Parathyroid adenoma (tissue), 2 donors: ENCODE measurements around the gene NODAL.

Source experiments
- H2AFZ ChIP-seq: fragments of 300-600 bp; sonication (generic); one replicate; pipeline ENCODE4 v1.7.0; 2017; ENCODE audit warnings: antibody characterized with exemption, mild to moderate bottlenecking
- H3K27ac ChIP-seq: fragments of 300-600 bp; sonication (generic); one replicate; pipeline ENCODE4 v1.7.0; 2017
- H3K27me3 ChIP-seq: fragments of 300-600 bp; sonication (generic); one replicate; pipeline ENCODE4 v1.7.0; 2017; ENCODE audit warnings: low read length; ENCODE audit not compliant: control insufficient read depth, insufficient read depth
- H3K36me3 ChIP-seq: fragments of 300-600 bp; sonication (generic); one replicate; pipeline ENCODE4 v1.7.0; 2017; ENCODE audit warnings: low read length; ENCODE audit not compliant: control insufficient read depth, insufficient read depth
- H3K4me1 ChIP-seq: fragments of 300-600 bp; sonication (generic); one replicate; pipeline ENCODE4 v1.7.0; 2017; ENCODE audit warnings: control low read depth
- H3K4me2 ChIP-seq: fragments of 300-600 bp; sonication (generic); one replicate; pipeline ENCODE4 v1.7.0; 2017; ENCODE audit warnings: low read length
- H3K4me3 ChIP-seq: fragments of 300-600 bp; sonication (generic); one replicate; pipeline ENCODE4 v1.7.0; 2017; ENCODE audit warnings: low read depth, low read length
- H3K79me2 ChIP-seq: fragments of 300-600 bp; sonication (generic); one replicate; pipeline ENCODE4 v1.7.0; 2017; ENCODE audit warnings: control low read depth
- H3K9ac ChIP-seq: fragments of 300-600 bp; sonication (generic); one replicate; pipeline ENCODE4 v1.7.0; 2017; ENCODE audit warnings: mild to moderate bottlenecking
- H3K9me3 ChIP-seq: fragments of 300-600 bp; sonication (generic); one replicate; pipeline ENCODE4 v1.7.0; 2017; ENCODE audit warnings: low read length; ENCODE audit not compliant: control insufficient read depth
- TF ChIP-seq, protein P1 (sequence below): fragments of 300-600 bp; sonication (generic); IDR thresholded peaks from one replicate; pipeline ENCODE4 v1.7.0; 2017; ENCODE audit warnings: antibody characterized with exemption, mild to moderate bottlenecking
- donor health status: primary hyperparathyroidism.

Gene NODAL

GRCh38 chr10:70455213-70455630, 13.7 kb upstream of the NODAL start:
- Histone ChIP-seq H3K27ac (no peak overlapping the region), H3K4me1 (peaks cover 3% of the 10 kb centered on the region), H2AFZ (no peak overlapping the region), H3K36me3 (no peaks in the 10 kb centered on the region), H3K9ac (no peak overlapping the region), H3K9me3 (no peaks in the 10 kb centered on the region), H3K4me2 (no peak overlapping the region), H3K79me2 (no peaks in the 10 kb centered on the region), H3K27me3 (no peaks in the 10 kb centered on the region), H3K4me3 (no peak overlapping the region)
- TF ChIP-seq, protein P1, sequence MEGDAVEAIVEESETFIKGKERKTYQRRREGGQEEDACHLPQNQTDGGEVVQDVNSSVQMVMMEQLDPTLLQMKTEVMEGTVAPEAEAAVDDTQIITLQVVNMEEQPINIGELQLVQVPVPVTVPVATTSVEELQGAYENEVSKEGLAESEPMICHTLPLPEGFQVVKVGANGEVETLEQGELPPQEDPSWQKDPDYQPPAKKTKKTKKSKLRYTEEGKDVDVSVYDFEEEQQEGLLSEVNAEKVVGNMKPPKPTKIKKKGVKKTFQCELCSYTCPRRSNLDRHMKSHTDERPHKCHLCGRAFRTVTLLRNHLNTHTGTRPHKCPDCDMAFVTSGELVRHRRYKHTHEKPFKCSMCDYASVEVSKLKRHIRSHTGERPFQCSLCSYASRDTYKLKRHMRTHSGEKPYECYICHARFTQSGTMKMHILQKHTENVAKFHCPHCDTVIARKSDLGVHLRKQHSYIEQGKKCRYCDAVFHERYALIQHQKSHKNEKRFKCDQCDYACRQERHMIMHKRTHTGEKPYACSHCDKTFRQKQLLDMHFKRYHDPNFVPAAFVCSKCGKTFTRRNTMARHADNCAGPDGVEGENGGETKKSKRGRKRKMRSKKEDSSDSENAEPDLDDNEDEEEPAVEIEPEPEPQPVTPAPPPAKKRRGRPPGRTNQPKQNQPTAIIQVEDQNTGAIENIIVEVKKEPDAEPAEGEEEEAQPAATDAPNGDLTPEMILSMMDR, result no peak

DNA sequence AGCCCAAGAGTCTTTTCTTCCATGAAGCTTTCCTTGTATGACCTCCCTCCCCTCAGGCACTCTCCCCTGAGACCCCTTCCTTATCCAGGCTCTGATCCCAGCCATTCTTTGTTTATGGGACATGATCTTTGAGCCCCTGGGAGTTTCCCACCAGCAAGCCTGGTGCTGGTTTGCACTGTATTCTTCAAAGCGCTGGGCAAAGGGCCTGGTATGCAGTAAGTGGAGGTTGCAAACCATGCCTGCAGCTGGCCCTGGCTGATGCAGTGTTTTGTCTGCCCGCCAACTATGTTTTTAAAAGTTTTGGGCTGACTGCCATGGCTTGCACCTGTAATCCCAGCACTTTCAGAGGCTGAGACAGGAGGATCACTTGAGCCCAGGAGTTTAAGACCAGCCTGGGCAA, 6.8 kb upstream of the NODAL start:
- TF ChIP-seq, protein P1, result no peak
- no peak overlapping the region for H2AFZ ChIP-seq
- no peaks in the 10 kb centered on the region for H3K79me2 ChIP-seq
- H3K27ac ChIP-seq, result no peak overlapping the region
- H3K27me3 ChIP-seq, result no peaks in the 10 kb centered on the region
- H3K4me3 ChIP-seq, result no peak overlapping the region
- H3K9me3 ChIP-seq, result no peaks in the 10 kb centered on the region
- no peaks in the 10 kb centered on the region for H3K4me1 ChIP-seq
- H3K36me3 ChIP-seq, result no peaks in the 10 kb centered on the region
- no peak overlapping the region for H3K9ac ChIP-seq
- H3K4me2 ChIP-seq, result no peak overlapping the region

- H2AFZ ChIP-seq, result no peak overlapping the region
- no peaks in the 10 kb centered on the region for H3K27me3 ChIP-seq
- H3K4me1 ChIP-seq, result peaks cover 4% of the 10 kb centered on the region
- no peak overlapping the region for H3K4me2 ChIP-seq
- TF ChIP-seq, protein P1, result no peak
- no peaks in the 10 kb centered on the region for H3K9me3 ChIP-seq
- no peaks in the 10 kb centered on the region for H3K79me2 ChIP-seq
- H3K9ac ChIP-seq, result no peak overlapping the region
- H3K36me3 ChIP-seq, result no peaks in the 10 kb centered on the region
- H3K4me3 ChIP-seq, result no peak overlapping the region
- H3K27ac ChIP-seq, result no peak overlapping the region
Observed at GRCh38 chr10:70445718-70446657, 4.5 kb upstream of the NODAL start.

DNA sequence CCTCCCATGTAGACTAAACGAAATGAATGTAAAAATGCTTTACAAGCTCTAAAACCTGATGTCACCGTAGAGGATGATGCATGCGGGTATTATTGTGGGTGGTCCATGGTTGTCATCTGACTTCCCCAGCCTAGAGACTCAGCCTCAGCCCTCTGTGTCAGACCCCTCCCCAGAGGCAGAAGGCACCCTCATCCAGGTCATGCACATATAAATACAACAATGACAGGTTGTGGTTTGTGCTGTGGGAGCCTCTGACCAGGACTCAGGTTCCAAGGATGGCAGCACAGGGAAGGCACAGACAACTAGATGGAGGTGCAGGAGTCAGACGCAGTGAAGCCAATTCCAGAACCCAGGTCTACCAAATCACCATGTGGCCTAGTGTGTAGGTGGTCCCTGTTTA, 3.3 kb upstream of the NODAL start:
- Histone ChIP-seq H3K79me2 (no peaks in the 10 kb centered on the region), H2AFZ (no peak overlapping the region), H3K4me1 (peaks cover 6% of the 10 kb centered on the region), H3K9me3 (no peaks in the 10 kb centered on the region), H3K4me2 (no peak overlapping the region), H3K27ac (no peak overlapping the region), H3K9ac (no peak overlapping the region), H3K27me3 (no peaks in the 10 kb centered on the region), H3K36me3 (no peaks in the 10 kb centered on the region), H3K4me3 (no peak overlapping the region)
- TF ChIP-seq, protein P1, result no peak
